ENCODE measurements around the gene SERPINA5.

The SERPINA5 gene

DNA sequence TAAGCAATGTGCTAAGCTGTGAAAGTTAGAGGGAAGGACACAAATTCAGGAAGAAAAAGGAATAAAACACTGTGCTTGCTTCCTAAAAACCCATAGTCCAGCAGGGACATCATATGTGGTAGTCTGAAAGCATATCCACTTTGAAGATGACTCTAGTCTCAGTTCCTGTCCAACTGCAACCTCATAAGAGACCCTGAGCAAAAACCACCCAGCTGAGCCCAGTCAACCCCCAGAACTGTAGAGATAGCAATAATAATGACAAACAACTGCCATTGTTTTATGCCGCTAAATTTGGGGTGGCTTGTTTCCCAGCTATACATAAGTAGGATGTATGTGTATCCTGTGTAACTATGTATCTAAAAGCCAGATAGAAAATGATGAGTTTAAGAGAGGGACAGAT lies 23.9 kb upstream of the SERPINA5 start:
- H3K9me3 ChIP-seq (replicated peaks; ENCODE audit: insufficient read depth, low read length): no peaks in the 10 kb centered on the region
- H3K27ac ChIP-seq (ENCODE audit: low read length): no peak overlapping the region
- no peaks in the 10 kb centered on the region for H3K27me3 ChIP-seq (replicated peaks; ENCODE audit: insufficient read depth, low read length)
- H2AFZ ChIP-seq (ENCODE audit: low read length): no peak overlapping the region
- H4K20me1 ChIP-seq (ENCODE audit: insufficient read depth, low read length): no peaks in the 10 kb centered on the region
- H3K9me2 ChIP-seq (replicated peaks; ENCODE audit: insufficient read depth, low read length): no peaks in the 10 kb centered on the region
- no peaks in the 10 kb centered on the region for H3K4me1 ChIP-seq (ENCODE audit: low read length)
- H3K79me2 ChIP-seq (ENCODE audit: low read length): no peaks in the 10 kb centered on the region
- TF ChIP-seq EZH2 (optimal IDR thresholded peaks at IDR 0.05; ENCODE audit: low read depth, low read length) (no peak), EZH2phosphoT487 (IDR thresholded peaks at IDR 0.05; ENCODE audit: low read length) (no peak)
- TF ChIP-seq, protein P1, sequence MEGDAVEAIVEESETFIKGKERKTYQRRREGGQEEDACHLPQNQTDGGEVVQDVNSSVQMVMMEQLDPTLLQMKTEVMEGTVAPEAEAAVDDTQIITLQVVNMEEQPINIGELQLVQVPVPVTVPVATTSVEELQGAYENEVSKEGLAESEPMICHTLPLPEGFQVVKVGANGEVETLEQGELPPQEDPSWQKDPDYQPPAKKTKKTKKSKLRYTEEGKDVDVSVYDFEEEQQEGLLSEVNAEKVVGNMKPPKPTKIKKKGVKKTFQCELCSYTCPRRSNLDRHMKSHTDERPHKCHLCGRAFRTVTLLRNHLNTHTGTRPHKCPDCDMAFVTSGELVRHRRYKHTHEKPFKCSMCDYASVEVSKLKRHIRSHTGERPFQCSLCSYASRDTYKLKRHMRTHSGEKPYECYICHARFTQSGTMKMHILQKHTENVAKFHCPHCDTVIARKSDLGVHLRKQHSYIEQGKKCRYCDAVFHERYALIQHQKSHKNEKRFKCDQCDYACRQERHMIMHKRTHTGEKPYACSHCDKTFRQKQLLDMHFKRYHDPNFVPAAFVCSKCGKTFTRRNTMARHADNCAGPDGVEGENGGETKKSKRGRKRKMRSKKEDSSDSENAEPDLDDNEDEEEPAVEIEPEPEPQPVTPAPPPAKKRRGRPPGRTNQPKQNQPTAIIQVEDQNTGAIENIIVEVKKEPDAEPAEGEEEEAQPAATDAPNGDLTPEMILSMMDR (IDR thresholded peaks at IDR 0.05; ENCODE audit: low read length): no peak
- no peak for DNase-seq
- H3F3A ChIP-seq (ENCODE audit: insufficient read depth, low read length): no peaks in the 10 kb centered on the region
- no peak overlapping the region for H3K9ac ChIP-seq (ENCODE audit: low read length)
- no peak overlapping the region for H3K4me2 ChIP-seq (ENCODE audit: low read depth, low read length)
- no peak overlapping the region for H3K4me3 ChIP-seq (ENCODE audit: low read length)
- no peaks in the 10 kb centered on the region for H3K36me3 ChIP-seq (replicated peaks; ENCODE audit: insufficient read depth, low read length)

DNA sequence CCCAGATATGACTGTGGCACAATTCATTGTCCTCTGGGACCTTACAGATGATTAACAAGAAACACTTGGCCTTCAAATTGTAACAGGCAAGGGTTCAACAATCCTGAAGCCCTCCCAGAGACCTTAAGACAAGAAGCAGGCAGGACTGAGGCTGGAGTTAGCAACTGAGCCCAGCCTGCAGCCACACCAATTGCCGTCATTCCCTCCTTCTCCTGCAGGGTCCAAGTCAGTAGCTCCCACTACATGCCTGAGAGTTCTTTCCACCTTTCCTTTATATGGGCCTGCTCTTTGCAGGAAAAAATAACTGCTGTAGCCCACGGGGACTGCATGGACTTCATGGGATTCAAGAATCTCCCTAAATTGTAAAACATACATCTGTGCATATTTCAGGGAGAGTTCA lies 22.4 kb upstream of the SERPINA5 start:
- TF ChIP-seq, protein P1 (IDR thresholded peaks at IDR 0.05; ENCODE audit: low read length): no peak
- no peak for TF ChIP-seq EZH2phosphoT487 (IDR thresholded peaks at IDR 0.05; ENCODE audit: low read length)
- TF ChIP-seq EZH2 (optimal IDR thresholded peaks at IDR 0.05; ENCODE audit: low read depth, low read length): no peak
- H2AFZ ChIP-seq (ENCODE audit: low read length): no peak overlapping the region
- no peaks in the 10 kb centered on the region for H3F3A ChIP-seq (ENCODE audit: insufficient read depth, low read length)
- no peaks in the 10 kb centered on the region for H3K79me2 ChIP-seq (ENCODE audit: low read length)
- no peak overlapping the region for H3K27ac ChIP-seq (ENCODE audit: low read length)
- DNase-seq: no peak
- H3K4me3 ChIP-seq (ENCODE audit: low read length): no peak overlapping the region
- no peaks in the 10 kb centered on the region for H3K9me2 ChIP-seq (replicated peaks; ENCODE audit: insufficient read depth, low read length)
- no peaks in the 10 kb centered on the region for H3K36me3 ChIP-seq (replicated peaks; ENCODE audit: insufficient read depth, low read length)
- H3K4me2 ChIP-seq (ENCODE audit: low read depth, low read length): no peak overlapping the region
- no peaks in the 10 kb centered on the region for H3K9me3 ChIP-seq (replicated peaks; ENCODE audit: insufficient read depth, low read length)
- no peaks in the 10 kb centered on the region for H3K27me3 ChIP-seq (replicated peaks; ENCODE audit: insufficient read depth, low read length)
- H3K9ac ChIP-seq (ENCODE audit: low read length): no peak overlapping the region
- no peaks in the 10 kb centered on the region for H3K4me1 ChIP-seq (ENCODE audit: low read length)
- H4K20me1 ChIP-seq (ENCODE audit: insufficient read depth, low read length): no peaks in the 10 kb centered on the region

DNA sequence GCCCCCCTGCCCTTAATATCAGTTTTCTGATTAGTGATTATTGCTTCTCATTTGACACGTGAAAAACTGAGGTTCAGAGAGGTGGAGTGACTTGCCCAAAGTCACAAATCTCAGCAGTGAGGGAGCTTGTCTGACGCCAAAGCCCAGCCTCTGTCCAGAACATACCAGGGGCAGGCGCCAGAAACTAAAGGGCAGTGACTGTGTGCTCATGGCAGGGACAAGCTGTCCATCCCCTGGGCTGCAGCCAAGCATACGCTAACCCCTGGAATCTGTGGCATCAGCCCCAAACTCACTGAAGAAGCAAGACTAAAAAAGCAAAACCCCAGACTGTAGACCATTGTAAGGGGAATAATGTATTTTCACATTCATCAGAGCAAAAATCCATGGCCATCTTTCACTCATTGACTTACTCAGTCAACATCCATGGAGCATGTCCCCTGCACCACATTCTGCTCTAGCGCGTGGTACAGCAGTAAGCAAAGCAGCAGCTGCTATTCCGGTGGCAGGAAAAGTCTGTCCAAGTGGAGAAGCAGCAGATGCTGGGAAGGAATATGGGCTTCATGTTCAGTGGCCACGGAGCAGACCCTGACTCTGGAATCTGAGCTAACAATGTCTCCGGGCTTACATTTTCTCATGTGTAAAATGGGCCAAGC lies 21.5 kb upstream of the SERPINA5 start:
- H2AFZ ChIP-seq (ENCODE audit: low read length): no peak overlapping the region
- TF ChIP-seq, protein P1 (IDR thresholded peaks at IDR 0.05; ENCODE audit: low read length): no peak
- TF ChIP-seq EZH2 (optimal IDR thresholded peaks at IDR 0.05; ENCODE audit: low read depth, low read length) (no peak), EZH2phosphoT487 (IDR thresholded peaks at IDR 0.05; ENCODE audit: low read length) (no peak)
- H3F3A ChIP-seq (ENCODE audit: insufficient read depth, low read length): no peaks in the 10 kb centered on the region
- H3K4me1 ChIP-seq (ENCODE audit: low read length): no peaks in the 10 kb centered on the region
- no peaks in the 10 kb centered on the region for H4K20me1 ChIP-seq (ENCODE audit: insufficient read depth, low read length)
- H3K9ac ChIP-seq (ENCODE audit: low read length): no peak overlapping the region
- no peaks in the 10 kb centered on the region for H3K36me3 ChIP-seq (replicated peaks; ENCODE audit: insufficient read depth, low read length)
- H3K4me3 ChIP-seq (ENCODE audit: low read length): no peak overlapping the region
- H3K9me3 ChIP-seq (replicated peaks; ENCODE audit: insufficient read depth, low read length): no peaks in the 10 kb centered on the region
- no peak for DNase-seq
- no peaks in the 10 kb centered on the region for H3K79me2 ChIP-seq (ENCODE audit: low read length)
- H3K9me2 ChIP-seq (replicated peaks; ENCODE audit: insufficient read depth, low read length): no peaks in the 10 kb centered on the region
- H3K27me3 ChIP-seq (replicated peaks; ENCODE audit: insufficient read depth, low read length): no peaks in the 10 kb centered on the region
- no peak overlapping the region for H3K4me2 ChIP-seq (ENCODE audit: low read depth, low read length)
- no peak overlapping the region for H3K27ac ChIP-seq (ENCODE audit: low read length)
